ENCODE results near the gene C10orf53. TPM values are rescaled to one million over a fixed set of nuclear protein-coding genes. Genes with fewer than 3 reads are reported as not detected.

C10orf53 gene
- total RNA-seq, 1 experiment from 2014 or later = not detected

DNA sequence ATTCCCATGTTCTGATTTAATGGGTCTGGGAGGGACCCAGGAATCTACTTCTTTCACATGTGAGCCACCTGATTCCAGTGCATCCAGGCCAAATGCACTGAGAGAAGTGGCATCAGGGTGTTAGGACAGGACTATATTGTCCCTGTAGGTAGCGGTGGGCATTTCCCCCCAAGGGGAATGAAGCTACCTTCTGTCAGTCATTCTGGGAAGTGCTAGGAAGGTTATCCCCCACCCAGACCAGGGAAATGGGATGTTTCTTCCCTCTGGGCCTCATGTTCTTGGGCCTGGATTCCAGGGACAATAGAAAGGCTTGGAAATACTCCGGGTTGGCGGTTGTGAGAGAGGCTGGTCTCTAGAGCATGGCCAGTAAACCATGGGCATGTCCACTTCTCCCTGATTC lies 20.8 kb downstream of the C10orf53 start:
- peaks cover 65% of the 10 kb centered on the region for H3K27me3 Mint-ChIP-seq (ENCODE audit: low read depth)
- H3K4me1 Mint-ChIP-seq = peaks cover 10 to 16% of the 10 kb centered on the region in 2 experiments
- H3K9me3 ChIP-seq (ENCODE audit: control insufficient read depth, low read depth, low read length) = no peaks in the 10 kb centered on the region
- H3K27ac ChIP-seq (ENCODE audit: insufficient read length, low read depth, low read length) = no peak overlapping the region
- H3K27me3 ChIP-seq (ENCODE audit: insufficient read depth, low read length) = peaks cover 3% of the 10 kb centered on the region; the same call in 1 of the 2 replicates
- H3K36me3 Mint-ChIP-seq (ENCODE audit: insufficient read depth in 1 of 3, low read depth in 3 of 3) = peaks cover 0 to 4% (median 0%) of the 10 kb centered on the region in 3 experiments; a peak in 1 of 7 replicates
- H3K18ac ChIP-seq (ENCODE audit: insufficient read length, low read depth, low read length) = no peak overlapping the region
- H2BK20ac ChIP-seq (ENCODE audit: low read depth, low read length, poor library complexity, severe bottlenecking) = no peak overlapping the region
- no peaks in the 10 kb centered on the region for H3K79me1 ChIP-seq (ENCODE audit: insufficient read depth, low read depth, low read length, poor library complexity, severe bottlenecking)
- H3T11ph ChIP-seq (ENCODE audit: low read length) = no peak overlapping the region
- no peak overlapping the region for H2BK12ac ChIP-seq (ENCODE audit: insufficient read length, low read depth, low read length)
- no peaks in the 10 kb centered on the region for H3K79me2 ChIP-seq (ENCODE audit: insufficient read depth, low read length)
- H2BK15ac ChIP-seq (ENCODE audit: low read depth, low read length) = no peak overlapping the region
- no peak overlapping the region for H2BK120ac ChIP-seq (ENCODE audit: low read depth, low read length, poor library complexity, severe bottlenecking)
- no peaks in the 10 kb centered on the region for H4K20me1 ChIP-seq (ENCODE audit: control insufficient read depth, insufficient read depth, insufficient read length)
- H3K4me1 ChIP-seq (ENCODE audit: insufficient read depth, low read length) = no peaks in the 10 kb centered on the region; the same call in 1 of the 2 replicates
- TF ChIP-seq CTCF (conservative IDR thresholded peaks at IDR 0.05) = no peak
- H2AFZ ChIP-seq (ENCODE audit: low read length) = no peak overlapping the region
- WGBS (ENCODE audit: extremely low coverage, insufficient read length, low lambda C conversion rate) = no CpG with 5 or more reads among the region's 3 CpGs
- H3K23ac ChIP-seq (ENCODE audit: insufficient read length, low read depth, low read length) = no peak overlapping the region
- H4K8ac ChIP-seq (replicated peaks; ENCODE audit: insufficient read length, low read depth, low read length) = no peak overlapping the region
- no peak overlapping the region for H2AK5ac ChIP-seq (ENCODE audit: insufficient read length, low read length)
- H4K5ac ChIP-seq (ENCODE audit: insufficient read length, low read depth, low read length) = no peak overlapping the region
- no peak overlapping the region for H3K4me2 ChIP-seq (ENCODE audit: insufficient read depth, insufficient read length, low read length)
- no peak overlapping the region for H3K14ac ChIP-seq (ENCODE audit: insufficient read depth, low read length)
- no peak overlapping the region for H2BK5ac ChIP-seq (ENCODE audit: insufficient read length, low read length)
- H4K91ac ChIP-seq (ENCODE audit: insufficient read length, low read depth, low read length) = no peak overlapping the region
- H3K23me2 ChIP-seq (ENCODE audit: insufficient read length, low read depth, low read length, poor library complexity, severe bottlenecking) = no peaks in the 10 kb centered on the region
- H3K27ac Mint-ChIP-seq = no peak overlapping the region
- no peak for DNase-seq
- H3K9me3 Mint-ChIP-seq = peaks cover 5 to 10% of the 10 kb centered on the region in 2 experiments; a peak in 4 of 5 replicates
- H3K4ac ChIP-seq (ENCODE audit: low read depth, low read length) = no peak overlapping the region
- H3K4me3 Mint-ChIP-seq = no peak overlapping the region
- H3K56ac ChIP-seq (ENCODE audit: insufficient read length, low read depth, low read length) = no peak overlapping the region
- H3K9ac ChIP-seq (ENCODE audit: extremely low read depth, insufficient read length, low read length) = no peak overlapping the region
